Activated CD4-positive, alpha-beta T cell treated with anti-CD3 and anti-CD28 coated beads for 36 hours (primary cell): ENCODE measurements around the gene FN1. TPM values are rescaled to one million over a fixed set of nuclear protein-coding genes. Genes with fewer than 3 reads are reported as not detected.

Source experiments
- ATAC-seq: fragments of 200-7000 bp; cut with Tn5 transposase; one replicate; pipeline ENCODE4 v1.10.0; 2021; ENCODE audit warnings: mild to moderate bottlenecking, moderate library complexity
- CTCF ChIA-PET: fragments of 350-600 bp; sonication (Branson Sonifier 250); formaldehyde crosslinking; loops from one replicate; lab custom pipeline; 2021; ENCODE audit warnings: antibody characterized with exemption; lab: Charles Lee
- POLR2A ChIA-PET: fragments of 350-600 bp; sonication (Branson Sonifier 250); formaldehyde crosslinking; loops from one replicate; lab custom pipeline; 2021; ENCODE audit warnings: antibody characterized with exemption, inconsistent platforms; lab: Charles Lee
- DNase-seq: peaks from one replicate; pipeline ENCODE4 v3.0.0-alpha.2; 2020
- H3K27ac Mint-ChIP-seq: one replicate; pipeline ENCODE4 v1.8.0; 2021; ENCODE audit warnings: mixed read lengths
- H3K27me3 Mint-ChIP-seq: one replicate; pipeline ENCODE4 v1.8.0; 2021; ENCODE audit warnings: mixed read lengths
- H3K36me3 Mint-ChIP-seq: one replicate; pipeline ENCODE4 v1.8.0; 2021; ENCODE audit warnings: low read depth, mixed read lengths
- H3K4me1 Mint-ChIP-seq: one replicate; pipeline ENCODE4 v1.8.0; 2021; ENCODE audit warnings: mixed read lengths
- H3K4me3 Mint-ChIP-seq: one replicate; pipeline ENCODE4 v1.8.0; 2021; ENCODE audit warnings: mild to moderate bottlenecking, moderate library complexity, mixed read lengths
- H3K9me3 Mint-ChIP-seq: one replicate; pipeline ENCODE4 v1.8.0; 2021; ENCODE audit warnings: low read depth, mixed read lengths
- intact Hi-C, 2 experiments: fragments of 100-400 bp; cut with DNase I in 1 of 2; cut with micrococcal nuclease in 1 of 2; formaldehyde crosslinking; loops; one replicate each; pipeline versions ENCODE4 v1.14.2 to v1.15.1; 2022 to 2024; cut with DNase I, micrococcal nuclease
- total RNA-seq, 2 experiments: library from RNA; stranded (reverse); gene quantifications; one replicate each; pipeline ENCODE4 v1.2.3, GENCODE V29; 2021

The FN1 gene
- total RNA-seq, 2 experiments from 2014 or later: 0.59 to 0.70 TPM

DNA sequence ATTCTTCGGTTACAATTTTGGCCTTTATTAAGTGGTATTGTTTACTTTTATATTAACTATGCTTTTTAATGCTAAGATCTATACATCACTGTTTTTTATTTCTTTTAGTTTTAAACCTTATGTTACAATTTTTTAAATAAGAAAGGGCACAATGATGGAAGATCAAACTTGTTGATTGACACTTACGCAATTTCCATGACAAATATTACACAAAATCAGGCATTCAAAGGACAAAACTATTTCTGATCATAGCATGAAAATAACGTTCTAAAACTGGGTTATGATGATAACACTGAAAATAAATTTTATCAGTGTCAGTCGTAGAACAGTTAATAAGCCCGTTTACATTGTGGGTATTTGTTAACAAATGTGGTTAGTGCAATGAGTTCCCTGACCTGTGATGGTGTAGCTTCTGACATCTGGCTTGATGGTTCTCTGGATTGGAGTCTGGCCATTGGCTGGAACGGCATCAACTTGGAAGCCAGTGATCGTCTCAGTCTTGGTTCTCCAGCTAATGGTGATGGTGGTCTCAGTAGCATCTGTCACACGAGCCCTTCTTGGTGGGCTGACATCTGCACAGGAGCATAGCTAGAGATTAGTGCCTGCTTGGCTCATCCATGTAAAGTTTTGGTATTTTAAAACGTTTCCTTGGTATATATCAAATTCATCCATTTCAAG, 59.6 kb downstream of the FN1 start:
- CTCF ChIA-PET: interaction anchor here (1.2 kb wide), 1 partner anchor 65 kb away, joined by 4 read pairs; the partner anchor contains the start of gene ATIC

DNA sequence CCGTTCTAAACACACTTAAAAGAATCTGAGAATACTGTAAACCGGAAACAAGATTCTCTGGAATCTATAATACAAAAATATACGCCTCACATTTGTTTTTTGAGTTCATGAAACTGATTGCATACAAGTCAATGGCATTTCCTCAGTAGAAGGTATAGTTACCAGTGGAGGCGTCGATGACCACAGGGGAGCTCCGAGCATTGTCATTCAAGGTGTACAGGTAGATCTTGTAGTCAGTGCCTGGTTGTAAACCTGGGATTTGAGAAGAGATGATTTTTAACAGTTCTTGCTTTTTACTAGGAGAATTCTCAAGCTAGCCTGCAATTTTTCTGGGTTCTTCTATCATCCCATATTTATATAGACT, 60.4 kb downstream of the FN1 start:
- Mint-ChIP-seq H3K27ac (no peak overlapping the region), H3K36me3 (peaks cover 23% of the 10 kb centered on the region), H3K4me3 (no peak overlapping the region), H3K27me3 (no peaks in the 10 kb centered on the region), H3K4me1 (no peaks in the 10 kb centered on the region), H3K9me3 (no peaks in the 10 kb centered on the region)
- ChIA-PET POLR2A (no interaction called here), CTCF (no interaction called here)
- intact Hi-C loops: no loop called here
- DNase-seq: no peak
- no peak for ATAC-seq

More for the DNA sequence above, 59.6 kb downstream of the FN1 start:
- Mint-ChIP-seq H3K4me1 (no peaks in the 10 kb centered on the region), H3K27me3 (no peaks in the 10 kb centered on the region), H3K36me3 (peaks cover 19% of the 10 kb centered on the region), H3K4me3 (no peak overlapping the region), H3K9me3 (no peaks in the 10 kb centered on the region), H3K27ac (no peak overlapping the region)
- DNase-seq (no peak), ATAC-seq (no peak)
- POLR2A ChIA-PET: no interaction called here
- intact Hi-C loops: no loop called here

DNA sequence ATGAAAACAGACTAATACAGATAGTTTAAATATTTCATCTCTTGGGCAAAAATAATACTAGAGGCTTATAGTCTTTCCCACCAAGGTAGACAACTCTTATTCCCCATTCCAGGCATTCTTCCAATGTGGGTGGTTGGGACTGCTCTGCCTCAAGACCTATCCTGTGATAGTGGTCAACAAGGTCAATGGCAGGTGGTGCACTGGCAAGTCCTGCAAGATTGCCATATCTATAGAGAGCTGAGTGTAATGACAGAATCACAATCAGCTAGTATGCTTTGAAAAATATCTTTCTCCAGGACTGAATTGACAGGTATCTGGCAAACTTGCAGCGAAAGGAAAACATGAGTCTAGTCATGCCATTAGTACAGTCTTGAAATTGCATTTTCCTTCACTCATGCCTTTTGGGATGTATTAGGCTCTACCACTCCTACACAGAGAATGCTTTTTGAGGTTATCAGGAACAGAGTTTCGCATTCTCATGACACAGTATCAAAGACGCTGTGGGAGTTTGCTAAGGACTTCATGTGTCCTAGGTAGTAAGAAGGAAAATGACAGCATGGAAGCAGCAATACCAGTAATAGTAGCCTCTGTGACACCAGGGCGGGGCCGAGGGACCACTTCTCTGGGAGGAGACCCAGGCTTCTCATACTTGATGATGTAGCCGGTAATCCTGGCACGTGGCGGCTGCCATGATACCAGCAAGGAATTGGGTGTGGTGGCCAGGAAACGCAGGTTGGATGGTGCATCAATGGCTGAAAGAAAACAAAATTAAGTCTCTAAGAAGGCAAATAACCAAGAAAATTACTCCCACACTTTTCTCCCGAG, 61.0 kb downstream of the FN1 start:
- POLR2A ChIA-PET: no interaction called here
- no peaks in the 10 kb centered on the region for H3K4me1 Mint-ChIP-seq
- H3K27ac Mint-ChIP-seq: no peak overlapping the region
- H3K27me3 Mint-ChIP-seq: no peaks in the 10 kb centered on the region
- DNase-seq (no peak), ATAC-seq (no peak)
- intact Hi-C loops: no loop called here
- no peaks in the 10 kb centered on the region for H3K9me3 Mint-ChIP-seq
- no peak overlapping the region for H3K4me3 Mint-ChIP-seq
- CTCF ChIA-PET: interaction anchor here (0.6 kb wide), 1 partner anchor 641 kb away, joined by 5 read pairs; no protein-coding TSS in a partner anchor
- peaks cover 24% of the 10 kb centered on the region for H3K36me3 Mint-ChIP-seq

DNA sequence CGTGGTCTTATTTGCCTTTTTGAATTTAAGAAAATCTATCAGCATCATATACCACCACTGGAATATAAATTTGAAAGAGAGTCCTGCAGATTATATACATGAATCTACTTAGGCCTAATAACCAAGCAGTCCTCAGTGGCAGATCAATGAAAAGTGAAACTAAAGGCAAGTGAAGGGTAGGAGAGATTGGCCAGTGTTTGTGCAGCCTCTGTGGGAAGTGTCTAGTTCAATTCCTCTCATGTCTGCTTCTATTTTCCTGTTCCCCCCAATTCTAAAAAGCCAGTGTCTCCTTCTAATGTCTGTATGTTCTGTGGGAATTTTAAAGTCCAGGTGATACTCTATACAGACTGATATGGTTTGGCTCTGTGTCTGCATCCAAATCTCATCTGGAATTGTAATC, 61.9 kb downstream of the FN1 start:
- H3K27me3 Mint-ChIP-seq: no peaks in the 10 kb centered on the region
- ATAC-seq: no peak
- CTCF ChIA-PET: interaction anchor here (0.6 kb wide), 2 partner anchors 642 to 906 kb away, joined by 3 to 5 read pairs; no protein-coding TSS in a partner anchor
- no peaks in the 10 kb centered on the region for H3K9me3 Mint-ChIP-seq
- no peak overlapping the region for H3K27ac Mint-ChIP-seq
- DNase-seq: no peak
- no peak overlapping the region for H3K4me3 Mint-ChIP-seq
- H3K4me1 Mint-ChIP-seq: no peaks in the 10 kb centered on the region
- intact Hi-C loops: no loop called here
- POLR2A ChIA-PET: no interaction called here
- H3K36me3 Mint-ChIP-seq: peaks cover 24% of the 10 kb centered on the region

DNA sequence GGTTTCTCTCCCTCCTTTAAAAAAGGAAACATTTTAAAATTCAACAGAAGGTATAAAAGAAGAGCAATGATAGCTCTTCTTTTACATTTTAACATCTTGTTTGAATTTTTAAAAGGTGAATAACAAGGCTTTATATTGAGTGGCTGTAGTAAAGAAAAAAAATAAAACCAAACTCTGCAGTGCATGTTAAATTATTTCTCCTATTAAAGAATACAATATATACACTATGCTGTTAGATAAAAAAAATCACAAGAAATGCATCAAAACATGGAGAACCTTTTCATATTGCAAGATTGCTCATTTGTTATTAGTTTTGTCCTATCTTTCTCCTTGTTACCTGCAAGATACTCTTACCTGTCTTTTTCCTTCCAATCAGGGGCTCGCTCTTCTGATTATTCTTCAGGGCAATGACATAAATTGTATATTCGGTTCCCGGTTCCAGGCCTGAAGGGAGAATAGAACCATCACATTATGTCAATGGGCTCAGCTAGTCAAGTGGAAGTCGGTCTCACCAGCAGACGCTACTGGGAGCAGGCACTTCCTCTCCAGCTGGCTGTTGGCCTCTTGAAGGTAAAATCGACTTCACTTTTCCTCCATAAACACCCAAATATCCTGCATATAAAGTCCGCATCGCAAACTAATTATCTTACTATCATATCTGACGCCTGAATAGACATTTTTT, 62.8 kb downstream of the FN1 start:
- intact Hi-C loops: no loop called here
- DNase-seq (no peak), ATAC-seq (no peak)
- Mint-ChIP-seq H3K9me3 (no peaks in the 10 kb centered on the region), H3K4me1 (no peaks in the 10 kb centered on the region), H3K27me3 (no peaks in the 10 kb centered on the region), H3K4me3 (no peak overlapping the region), H3K27ac (no peak overlapping the region), H3K36me3 (peaks cover 24% of the 10 kb centered on the region)
- ChIA-PET CTCF (no interaction called here), POLR2A (no interaction called here)

DNA sequence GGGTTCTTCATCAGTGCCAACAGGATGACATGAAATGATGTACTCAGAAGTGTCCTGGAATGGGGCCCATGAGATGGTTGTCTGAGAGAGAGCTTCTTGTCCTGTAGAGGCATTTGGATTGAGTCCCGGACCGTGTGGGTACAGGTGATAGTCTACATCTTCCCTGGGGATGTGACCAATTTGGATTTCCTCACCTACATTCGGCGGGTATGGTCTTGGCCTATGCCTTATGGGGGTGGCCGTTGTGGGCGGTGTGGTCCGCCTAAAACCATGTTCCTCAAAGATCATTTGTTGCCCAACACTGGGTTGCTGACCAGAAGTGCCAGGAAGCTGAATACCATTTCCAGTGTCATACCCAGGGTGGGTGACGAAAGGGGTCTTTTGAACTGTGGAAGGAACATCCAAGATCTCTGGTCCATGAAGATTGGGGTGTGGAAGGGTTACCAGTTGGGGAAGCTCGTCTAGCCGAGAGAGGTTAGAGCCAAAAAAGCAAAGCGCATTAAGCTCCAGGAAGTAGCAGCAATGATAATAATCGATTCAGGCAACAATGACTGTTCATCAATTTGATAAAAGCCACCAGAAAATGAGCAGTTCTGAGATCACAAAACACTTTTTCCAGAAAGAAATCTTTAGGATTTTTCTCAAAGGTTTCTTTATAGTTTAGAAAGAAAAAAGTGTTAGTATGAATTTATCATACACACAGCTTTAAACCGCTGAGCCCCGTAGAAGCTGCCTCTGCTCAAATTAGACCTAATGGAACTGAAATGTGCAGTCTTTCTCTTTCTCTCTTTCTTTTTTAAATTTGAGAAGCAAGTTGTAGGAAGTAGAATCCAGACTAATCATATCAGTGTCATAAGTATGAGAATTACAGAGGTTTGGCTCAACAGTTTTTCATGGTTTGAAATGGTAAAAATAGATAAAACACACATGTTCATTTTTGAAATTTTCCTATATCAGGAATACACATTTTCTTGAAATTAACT, 63.7 kb downstream of the FN1 start:
- H3K27me3 Mint-ChIP-seq: no peaks in the 10 kb centered on the region
- DNase-seq: no peak
- ATAC-seq: no peak
- H3K4me1 Mint-ChIP-seq: no peaks in the 10 kb centered on the region
- POLR2A ChIA-PET: no interaction called here
- no peak overlapping the region for H3K27ac Mint-ChIP-seq
- intact Hi-C loops: no loop called here
- H3K9me3 Mint-ChIP-seq: no peaks in the 10 kb centered on the region
- CTCF ChIA-PET: interaction anchor here (0.5 kb wide), 1 partner anchor 262 kb away, joined by 3 read pairs; no protein-coding TSS in a partner anchor
- peaks cover 29% of the 10 kb centered on the region for H3K36me3 Mint-ChIP-seq
- no peak overlapping the region for H3K4me3 Mint-ChIP-seq

DNA sequence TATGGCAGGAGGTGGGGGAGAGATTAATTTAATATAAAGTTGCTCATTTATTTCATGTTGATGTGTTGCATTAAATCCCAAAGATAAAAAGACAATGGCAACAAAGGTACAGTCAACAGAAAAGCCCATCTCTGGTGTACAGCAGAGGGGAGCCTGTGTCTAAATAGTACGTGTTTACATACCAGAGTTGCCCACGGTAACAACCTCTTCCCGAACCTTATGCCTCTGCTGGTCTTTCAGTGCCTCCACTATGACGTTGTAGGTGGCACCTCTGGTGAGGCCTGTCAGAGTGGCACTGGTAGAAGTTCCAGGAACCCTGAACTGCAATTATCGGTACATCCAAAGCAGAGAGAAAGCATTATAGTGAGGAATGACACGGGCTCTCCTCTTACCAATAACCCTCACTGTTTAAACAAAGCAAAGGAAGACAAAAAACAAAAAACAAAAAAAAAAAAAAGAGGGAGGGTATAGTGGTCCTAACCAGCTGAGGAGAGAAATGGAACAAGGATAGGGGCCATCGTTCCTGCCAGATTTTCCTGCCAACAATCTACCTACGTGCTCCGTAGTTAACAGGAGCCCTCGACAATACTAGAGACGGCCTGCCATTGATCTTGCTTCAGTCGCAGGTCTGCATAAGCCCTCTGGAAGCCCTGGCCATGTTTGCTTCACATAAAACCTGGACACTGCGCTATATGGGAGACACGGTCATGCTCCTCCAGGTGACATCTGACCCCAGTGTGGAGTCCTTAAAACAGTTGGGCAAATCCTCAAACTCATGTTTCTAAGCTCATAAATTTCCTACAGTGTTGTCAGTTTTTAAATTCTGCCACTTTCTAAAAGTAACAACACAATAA, 65.5 kb downstream of the FN1 start:
- ChIA-PET CTCF (no interaction called here), POLR2A (no interaction called here)
- Mint-ChIP-seq H3K9me3 (no peaks in the 10 kb centered on the region), H3K27me3 (no peaks in the 10 kb centered on the region), H3K27ac (no peak overlapping the region), H3K36me3 (peaks cover 31% of the 10 kb centered on the region), H3K4me1 (no peaks in the 10 kb centered on the region), H3K4me3 (no peak overlapping the region)
- DNase-seq: no peak
- intact Hi-C loops: no loop called here
- no peak for ATAC-seq

DNA sequence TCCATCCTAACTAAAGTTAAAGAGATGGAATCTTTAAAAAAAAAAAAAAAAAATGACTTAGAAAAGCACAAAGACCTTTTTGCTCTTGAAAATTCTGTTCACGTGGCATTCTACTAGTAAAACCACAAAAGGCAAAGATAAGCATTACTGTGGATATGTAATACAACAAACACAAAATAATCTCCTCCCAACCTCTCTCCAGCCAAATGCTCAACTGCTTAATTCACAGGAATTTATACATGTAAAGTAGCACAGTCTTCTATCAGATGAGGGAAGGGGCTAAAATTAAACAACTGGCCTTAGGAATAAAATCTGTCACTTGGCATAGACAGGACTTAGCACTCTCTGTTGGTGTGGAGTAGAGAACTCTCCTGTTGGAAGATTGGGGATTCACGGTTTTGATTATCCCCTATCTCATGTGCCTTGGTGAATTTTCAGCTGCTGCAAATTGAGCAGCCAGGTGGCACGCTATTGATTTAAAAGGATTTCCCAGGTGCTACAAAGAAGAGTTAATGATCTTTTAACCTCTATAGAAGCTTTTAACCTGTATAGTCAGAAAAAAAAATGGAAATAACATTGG, 66.6 kb downstream of the FN1 start:
- H3K27ac Mint-ChIP-seq: no peak overlapping the region
- ATAC-seq (no peak), DNase-seq (no peak)
- ChIA-PET POLR2A (no interaction called here), CTCF (no interaction called here)
- no peaks in the 10 kb centered on the region for H3K4me1 Mint-ChIP-seq
- no peaks in the 10 kb centered on the region for H3K9me3 Mint-ChIP-seq
- intact Hi-C loops: no loop called here
- no peaks in the 10 kb centered on the region for H3K27me3 Mint-ChIP-seq
- H3K36me3 Mint-ChIP-seq: peaks cover 30% of the 10 kb centered on the region
- H3K4me3 Mint-ChIP-seq: no peak overlapping the region

DNA sequence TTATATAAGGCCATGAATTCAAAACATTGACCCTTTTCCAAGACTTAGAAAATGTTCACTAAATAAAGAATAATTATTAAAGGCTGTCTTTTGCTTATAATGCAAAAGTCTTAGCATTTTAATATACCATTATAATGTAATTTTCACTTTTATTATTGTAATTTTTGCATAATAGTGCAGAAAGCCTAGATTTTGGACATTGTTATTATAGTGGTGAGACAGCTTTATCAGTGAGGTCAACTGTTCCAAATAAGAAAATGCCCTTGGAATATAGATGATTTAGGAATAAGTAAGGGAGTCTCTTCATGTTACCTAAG, 67.4 kb downstream of the FN1 start:
- CTCF ChIA-PET: interaction anchor here (0.6 kb wide), 1 partner anchor 643 kb away, joined by 4 read pairs; no protein-coding TSS in a partner anchor
- Mint-ChIP-seq H3K27ac (no peak overlapping the region), H3K4me3 (no peak overlapping the region), H3K9me3 (no peaks in the 10 kb centered on the region), H3K27me3 (no peaks in the 10 kb centered on the region), H3K36me3 (peaks cover 32% of the 10 kb centered on the region), H3K4me1 (no peaks in the 10 kb centered on the region)
- intact Hi-C loops: no loop called here
- DNase-seq (no peak), ATAC-seq (no peak)
- POLR2A ChIA-PET: no interaction called here
